Activated CD4-positive, CD25-positive, alpha-beta regulatory T cell treated with anti-CD3 and anti-CD28 coated beads, Interleukin-2, amount 50 U/mL, for 72 hours (primary cell): Measurements from ENCODE around the gene EVC2.

Experiments used
- DNase-seq: peaks from one replicate; pipeline ENCODE4 v3.0.0; 2021

Gene EVC2

DNA sequence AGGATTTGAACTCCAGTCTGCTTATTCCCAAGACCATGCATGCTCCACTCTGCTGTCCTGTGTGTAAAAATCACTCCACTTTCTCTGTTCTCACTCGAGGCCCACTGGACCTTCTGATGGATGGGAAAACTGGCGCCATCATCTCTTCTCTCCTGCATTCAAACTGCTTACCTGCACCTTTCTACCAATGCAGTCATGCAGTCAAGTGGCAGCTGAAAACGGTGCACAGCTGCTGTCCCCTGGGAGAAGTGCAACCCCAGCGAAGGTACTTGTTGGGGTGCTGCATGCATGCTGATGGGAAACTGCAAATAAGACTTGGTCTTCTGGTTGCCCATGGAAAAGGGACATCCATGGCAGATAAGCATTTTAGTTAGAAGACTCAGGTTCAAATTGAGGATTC is 147.1 kb downstream of the EVC2 start:
- DNase-seq: no peak

DNA sequence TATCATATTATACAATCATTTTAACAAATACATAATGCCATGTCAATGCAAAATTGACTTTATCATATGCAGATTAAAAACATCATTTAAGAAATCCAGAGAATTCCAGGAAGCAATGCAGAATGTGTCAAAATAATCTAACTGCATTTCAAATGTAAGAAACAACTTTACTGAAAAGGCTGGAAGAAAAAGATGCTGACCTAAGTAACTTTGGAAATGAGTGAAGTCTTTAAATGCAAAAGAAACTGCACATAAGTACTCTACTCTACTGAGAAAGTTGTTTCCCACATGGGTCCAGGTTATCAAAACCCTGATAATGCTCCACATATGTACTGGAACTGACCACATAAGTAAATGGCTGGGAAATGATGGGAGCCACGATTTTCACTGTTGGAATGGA is 149.9 kb downstream of the EVC2 start:
- DNase-seq: no peak

- no peak for DNase-seq
Measured at GRCh38 chr4:5554376-5554775, 154.0 kb downstream of the EVC2 start.

DNA sequence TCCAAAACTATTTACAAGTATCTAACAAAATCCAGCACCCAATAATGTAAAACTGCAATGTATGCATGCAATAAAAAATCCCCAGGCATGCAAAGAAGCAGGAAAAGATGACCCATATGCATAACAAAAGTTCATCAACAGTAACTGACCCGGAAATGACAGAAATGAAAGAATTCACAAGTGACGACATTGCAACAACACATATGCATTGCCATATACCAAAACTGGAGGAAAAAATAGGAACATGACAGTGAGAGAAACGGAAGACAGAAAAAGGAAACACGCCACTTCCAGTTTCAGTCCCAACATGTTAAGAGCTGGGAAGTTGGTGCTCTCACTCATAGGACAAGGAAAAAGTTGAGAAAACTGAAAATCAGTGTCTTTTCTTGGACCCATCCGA is 154.6 kb downstream of the EVC2 start:
- no peak for DNase-seq

DNA sequence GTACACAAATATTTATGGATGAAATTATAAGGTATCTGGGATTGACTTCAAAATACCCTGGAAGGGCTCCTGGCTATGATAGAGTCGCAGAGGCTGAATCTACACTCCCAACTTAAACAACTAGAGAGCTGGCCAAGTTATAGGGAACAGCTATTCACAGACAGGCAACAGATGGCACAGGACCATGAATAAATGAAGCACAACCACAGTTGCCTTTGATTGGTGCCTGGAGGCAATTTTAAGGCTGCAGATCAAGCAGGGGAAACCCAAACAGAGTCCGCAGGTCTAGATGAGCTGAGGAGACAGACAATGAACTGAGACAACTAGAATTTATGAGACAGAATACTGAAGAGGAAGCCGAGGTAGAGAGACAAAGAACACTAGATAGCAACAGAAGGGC is 155.9 kb downstream of the EVC2 start:
- no peak for DNase-seq

- no peak for DNase-seq
Measured at GRCh38 chr4:5547651-5548249, 160.6 kb downstream of the EVC2 start.

DNA sequence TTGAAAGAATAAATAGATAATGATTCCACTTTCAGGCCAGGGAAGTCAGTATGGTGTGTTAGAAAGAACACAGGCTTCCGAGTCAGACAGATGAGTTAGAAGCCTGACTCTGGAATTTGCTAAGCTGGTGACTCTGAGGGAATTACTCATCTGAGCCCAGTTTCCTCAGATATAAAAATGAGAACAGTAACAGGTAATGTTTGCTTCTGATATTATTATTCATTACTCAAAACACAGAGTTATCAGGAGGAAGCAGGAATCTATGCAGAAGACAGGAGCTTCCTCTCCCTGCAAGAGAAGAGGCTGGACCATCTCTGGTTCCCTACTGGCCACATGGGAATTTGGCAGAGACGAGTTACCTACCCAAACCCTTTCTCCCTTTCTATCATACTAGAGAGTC is 163.1 kb downstream of the EVC2 start:
- DNase-seq: no peak

GRCh38 chr4:5544762-5545161 is 163.6 kb downstream of the EVC2 start:
- DNase-seq: no peak

DNA sequence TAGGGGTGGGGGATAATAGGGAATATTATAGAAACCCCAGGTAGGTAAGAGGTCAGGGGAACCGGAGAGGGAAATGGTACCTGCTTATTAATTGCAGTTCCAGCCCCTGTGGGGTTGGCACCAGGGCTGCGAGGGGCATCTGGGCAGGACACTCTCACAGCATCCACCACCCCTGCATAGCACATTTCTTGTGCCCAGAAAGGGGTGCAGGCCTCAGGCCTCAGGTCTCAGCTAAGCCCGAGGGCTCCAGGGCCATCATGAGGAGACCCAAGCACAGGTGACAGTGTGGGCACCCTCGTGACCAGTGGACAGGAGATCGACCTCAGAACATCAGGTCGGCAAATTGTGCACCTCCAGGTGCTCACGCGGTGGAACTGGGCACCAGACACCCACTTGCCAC is 164.7 kb downstream of the EVC2 start:
- no peak for DNase-seq

DNA sequence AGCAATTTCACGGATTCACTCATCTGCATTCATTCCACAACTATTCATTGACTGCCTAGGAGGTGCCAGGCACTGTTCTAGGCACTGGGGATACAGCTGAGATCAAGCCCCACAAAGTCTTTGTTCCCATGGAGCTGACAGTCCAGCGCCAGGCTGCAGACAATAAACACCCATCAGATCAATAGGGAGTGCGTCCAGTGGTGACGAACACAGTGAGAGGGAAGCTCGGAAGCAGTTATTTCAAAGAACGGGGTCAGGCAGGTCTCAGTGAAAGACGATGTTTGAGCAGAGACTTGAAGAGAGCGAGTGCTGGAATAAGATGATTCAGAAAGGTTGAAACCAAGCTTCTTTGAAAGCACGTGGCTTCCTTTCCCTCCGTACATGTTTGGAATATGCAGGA is 167.2 kb downstream of the EVC2 start:
- no peak for DNase-seq

GRCh38 chr4:5539584-5539983 is 168.8 kb downstream of the EVC2 start:
- no peak for DNase-seq

- no peak for DNase-seq
Measured at GRCh38 chr4:5532100-5532499, 176.3 kb downstream of the EVC2 start.

GRCh38 chr4:5528031-5528436 is 180.3 kb downstream of the EVC2 start:
- DNase-seq: no peak

GRCh38 chr4:5527211-5527610 is 181.1 kb downstream of the EVC2 start:
- no peak for DNase-seq

GRCh38 chr4:5526080-5526846 is 182.1 kb downstream of the EVC2 start:
- DNase-seq: no peak

- DNase-seq: no peak
Measured at GRCh38 chr4:5524446-5525299, 183.7 kb downstream of the EVC2 start.

DNA sequence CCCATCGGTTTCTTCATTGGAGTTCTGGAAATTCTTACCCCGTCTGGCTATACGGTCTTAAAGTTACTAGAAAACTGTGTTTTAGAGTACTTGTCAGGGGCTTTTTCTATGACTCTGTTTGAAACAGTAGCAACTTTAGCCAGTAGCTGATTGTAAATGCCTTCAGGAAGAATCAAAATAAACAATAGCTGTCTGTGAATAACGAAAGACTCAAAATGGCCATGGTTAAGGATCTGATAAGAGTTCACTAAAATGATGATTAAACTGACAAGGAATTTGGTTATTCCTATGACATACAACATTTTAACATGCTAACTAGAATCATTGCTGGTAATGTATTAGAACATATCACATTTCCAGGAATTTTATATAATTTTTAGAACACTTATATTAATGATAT is 191.0 kb downstream of the EVC2 start:
- DNase-seq: no peak

GRCh38 chr4:5515646-5516045 is 192.7 kb downstream of the EVC2 start:
- no peak for DNase-seq
